ENCODE results near the gene LGR6.

GRCh38 chr1:202233804-202234203 is 40.2 kb downstream of the LGR6 start:
- no peak for TF ChIP-seq CTCF (IDR thresholded peaks at IDR 0.05; ENCODE audit: poor library complexity)
- no peak for TF ChIP-seq EZH2phosphoT487 (IDR thresholded peaks at IDR 0.05; ENCODE audit: low read depth, severe bottlenecking, unreplicated experiment)
- TF ChIP-seq EZH2 (IDR thresholded peaks at IDR 0.05; ENCODE audit: borderline replicate concordance), result no peak

All from hepatocyte (in vitro differentiated cells).